Hepatocyte (in vitro differentiated cells): ENCODE measurements around the gene HTT.

Source experiments
- CTCF ChIP-seq: fragments of 200-600 bp; sonication (generic); IDR thresholded peaks from 2 replicates; pipeline ENCODE4 v1.5.1; 2016; ENCODE audit warnings: antibody characterized with exemption, mild to moderate bottlenecking; ENCODE audit not compliant: poor library complexity
- EZH2 ChIP-seq: fragments of 200-600 bp; sonication (generic); IDR thresholded peaks from 2 replicates; pipeline ENCODE4 v1.6.1; 2016; ENCODE audit warnings: antibody characterized with exemption, mild to moderate bottlenecking, borderline replicate concordance
- EZH2phosphoT487 ChIP-seq: fragments of 200-600 bp; sonication (generic); IDR thresholded peaks from one replicate; pipeline ENCODE4 v1.6.1; 2018; ENCODE audit warnings: antibody characterized with exemption, mild to moderate bottlenecking, low read depth, moderate library complexity; ENCODE audit not compliant: unreplicated experiment, severe bottlenecking

- TF ChIP-seq CTCF, result no peak
- no peak for TF ChIP-seq EZH2phosphoT487
- TF ChIP-seq EZH2, result no peak
Measured at GRCh38 chr4:3291411-3291968, 217.0 kb downstream of the HTT start.
